ENCODE measurements around the gene VPS8.

DNA sequence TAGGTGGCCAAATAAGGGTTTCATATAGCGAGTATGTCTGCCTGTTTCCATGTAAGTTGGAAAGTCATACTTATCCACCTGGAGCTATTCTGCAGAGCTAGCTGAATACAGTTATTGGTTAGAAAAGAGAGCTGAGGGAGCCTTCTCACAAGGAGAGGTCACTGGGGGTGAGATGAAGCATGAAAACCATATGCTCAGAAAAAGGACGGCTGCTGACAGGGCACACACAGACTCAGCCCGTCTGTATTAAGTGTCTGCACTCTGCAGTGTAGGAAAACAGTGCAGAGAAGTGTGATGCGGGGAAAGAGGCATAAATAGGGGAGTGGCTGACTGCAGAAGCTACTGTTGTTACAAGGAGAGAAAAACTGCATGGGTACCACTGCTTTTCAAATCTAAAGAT, 282.7 kb downstream of the VPS8 start:
- TF ChIP-seq POLR2A (IDR thresholded peaks at IDR 0.05), result no peak
- TF ChIP-seq, protein P1, sequence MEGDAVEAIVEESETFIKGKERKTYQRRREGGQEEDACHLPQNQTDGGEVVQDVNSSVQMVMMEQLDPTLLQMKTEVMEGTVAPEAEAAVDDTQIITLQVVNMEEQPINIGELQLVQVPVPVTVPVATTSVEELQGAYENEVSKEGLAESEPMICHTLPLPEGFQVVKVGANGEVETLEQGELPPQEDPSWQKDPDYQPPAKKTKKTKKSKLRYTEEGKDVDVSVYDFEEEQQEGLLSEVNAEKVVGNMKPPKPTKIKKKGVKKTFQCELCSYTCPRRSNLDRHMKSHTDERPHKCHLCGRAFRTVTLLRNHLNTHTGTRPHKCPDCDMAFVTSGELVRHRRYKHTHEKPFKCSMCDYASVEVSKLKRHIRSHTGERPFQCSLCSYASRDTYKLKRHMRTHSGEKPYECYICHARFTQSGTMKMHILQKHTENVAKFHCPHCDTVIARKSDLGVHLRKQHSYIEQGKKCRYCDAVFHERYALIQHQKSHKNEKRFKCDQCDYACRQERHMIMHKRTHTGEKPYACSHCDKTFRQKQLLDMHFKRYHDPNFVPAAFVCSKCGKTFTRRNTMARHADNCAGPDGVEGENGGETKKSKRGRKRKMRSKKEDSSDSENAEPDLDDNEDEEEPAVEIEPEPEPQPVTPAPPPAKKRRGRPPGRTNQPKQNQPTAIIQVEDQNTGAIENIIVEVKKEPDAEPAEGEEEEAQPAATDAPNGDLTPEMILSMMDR (IDR thresholded peaks at IDR 0.05), result no peak

Measured in body of pancreas (tissue), 4 donors.